ENCODE data around the gene NOXO1.

NOXO1 gene

GRCh38 chr16:2009791-2010510 is 28.7 kb upstream of the NOXO1 start, which contains the start of gene ZNF598:
TSS of gene ZNF598 (minus strand) at chr16:2009821.
- H3K4me3 ChIP-seq (ENCODE audit: low read depth, low read length) = peak within 1 kb of the TSS; percentile 73
- TF ChIP-seq, protein P1, sequence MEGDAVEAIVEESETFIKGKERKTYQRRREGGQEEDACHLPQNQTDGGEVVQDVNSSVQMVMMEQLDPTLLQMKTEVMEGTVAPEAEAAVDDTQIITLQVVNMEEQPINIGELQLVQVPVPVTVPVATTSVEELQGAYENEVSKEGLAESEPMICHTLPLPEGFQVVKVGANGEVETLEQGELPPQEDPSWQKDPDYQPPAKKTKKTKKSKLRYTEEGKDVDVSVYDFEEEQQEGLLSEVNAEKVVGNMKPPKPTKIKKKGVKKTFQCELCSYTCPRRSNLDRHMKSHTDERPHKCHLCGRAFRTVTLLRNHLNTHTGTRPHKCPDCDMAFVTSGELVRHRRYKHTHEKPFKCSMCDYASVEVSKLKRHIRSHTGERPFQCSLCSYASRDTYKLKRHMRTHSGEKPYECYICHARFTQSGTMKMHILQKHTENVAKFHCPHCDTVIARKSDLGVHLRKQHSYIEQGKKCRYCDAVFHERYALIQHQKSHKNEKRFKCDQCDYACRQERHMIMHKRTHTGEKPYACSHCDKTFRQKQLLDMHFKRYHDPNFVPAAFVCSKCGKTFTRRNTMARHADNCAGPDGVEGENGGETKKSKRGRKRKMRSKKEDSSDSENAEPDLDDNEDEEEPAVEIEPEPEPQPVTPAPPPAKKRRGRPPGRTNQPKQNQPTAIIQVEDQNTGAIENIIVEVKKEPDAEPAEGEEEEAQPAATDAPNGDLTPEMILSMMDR (IDR thresholded peaks at IDR 0.05; ENCODE audit: borderline replicate concordance, insufficient read depth, low read depth, low read length) = no peak

- TF ChIP-seq, protein P1 (IDR thresholded peaks at IDR 0.05; ENCODE audit: borderline replicate concordance, insufficient read depth, low read depth, low read length) = no peak
- peak overlapping the region; percentile 73 for H3K4me3 ChIP-seq (ENCODE audit: low read depth, low read length)
Measured at GRCh38 chr16:2009164-2009711, 28.0 kb upstream of the NOXO1 start.

DNA sequence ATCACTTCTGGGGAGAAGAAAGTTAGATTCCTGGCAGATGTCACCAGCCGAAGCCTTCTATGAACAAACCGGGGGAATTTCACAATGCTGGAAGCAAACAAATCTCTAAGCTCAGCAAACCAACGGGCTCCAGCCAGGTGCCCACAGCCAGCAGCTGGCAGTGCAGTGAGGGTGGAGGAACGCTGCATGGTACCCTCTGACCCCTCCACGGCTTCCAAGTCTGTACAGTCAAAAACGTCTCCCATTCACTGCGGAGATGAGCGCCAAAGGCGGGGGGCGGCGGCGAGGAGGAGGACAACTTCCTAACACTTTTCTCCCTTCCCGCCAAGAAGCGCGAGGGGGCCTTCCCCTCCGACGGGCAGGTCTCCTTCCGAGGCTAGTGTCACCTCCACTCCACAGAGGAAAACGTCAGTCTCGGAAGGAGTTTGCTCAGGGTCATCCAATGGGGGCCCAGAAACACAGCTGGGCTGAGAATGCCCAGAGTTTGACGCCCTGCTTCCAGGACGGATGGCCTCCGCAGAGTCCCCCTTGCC is 27.4 kb upstream of the NOXO1 start:
- TF ChIP-seq, protein P1 (IDR thresholded peaks at IDR 0.05; ENCODE audit: borderline replicate concordance, insufficient read depth, low read depth, low read length) = no peak
- peak overlapping the region; percentile 73 for H3K4me3 ChIP-seq (ENCODE audit: low read depth, low read length)

GRCh38 chr16:2008009-2008526 is 26.8 kb upstream of the NOXO1 start:
- H3K4me3 ChIP-seq (ENCODE audit: low read depth, low read length) = peak overlapping the region; percentile 73
- TF ChIP-seq, protein P1 (IDR thresholded peaks at IDR 0.05; ENCODE audit: borderline replicate concordance, insufficient read depth, low read depth, low read length) = no peak

- H3K4me3 ChIP-seq (ENCODE audit: low read depth, low read length) = peak overlapping the region; percentile 73
- TF ChIP-seq, protein P1 (IDR thresholded peaks at IDR 0.05; ENCODE audit: borderline replicate concordance, insufficient read depth, low read depth, low read length) = no peak
Measured at GRCh38 chr16:2007081-2007836, 26.0 kb upstream of the NOXO1 start.

DNA sequence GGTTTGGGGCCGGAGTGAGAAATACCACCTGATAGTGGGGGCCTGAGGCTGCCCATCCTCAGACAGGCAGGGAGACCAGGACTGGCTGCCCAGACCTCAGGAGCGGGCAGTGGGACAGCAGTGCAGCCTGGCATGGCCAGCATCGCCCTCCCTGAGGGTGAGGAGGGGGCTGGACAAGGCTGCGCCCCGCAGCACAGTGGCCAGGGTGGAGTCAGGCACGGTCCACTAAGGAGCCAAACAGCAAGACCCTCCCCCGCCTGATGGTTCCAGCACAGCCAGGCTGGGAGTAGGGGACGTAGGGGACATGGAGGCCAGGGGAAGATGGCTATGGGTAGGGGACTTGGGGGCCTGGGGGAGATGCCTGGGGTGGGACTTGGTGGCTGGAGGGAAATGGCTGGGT is 25.0 kb upstream of the NOXO1 start:
- TF ChIP-seq, protein P1 (IDR thresholded peaks at IDR 0.05; ENCODE audit: borderline replicate concordance, insufficient read depth, low read depth, low read length) = no peak
- no peak overlapping the region for H3K4me3 ChIP-seq (ENCODE audit: low read depth, low read length)

Measured in GM12875 (cell line).